Keratinocyte (primary cell): ENCODE data around the gene MFSD2A.
"Not testable (repeated sequence)": the region's sequence is repeated elsewhere in the genome, so short reads cannot be mapped to it uniquely, and the experiment has no call there.

Experiments
- CTCF ChIP-seq, 3 experiments: IDR thresholded peaks in 1 of 3; conservative IDR thresholded peaks in 1 of 3; optimal IDR thresholded peaks in 1 of 3; 2 replicates in 2 of 3; 3 replicates in 1 of 3; pipeline versions ENCODE3 to v1.5.1; 2011; ENCODE audit warnings: low read length in 3 of 3, mild to moderate bottlenecking in 3 of 3, moderate library complexity in 2 of 3, control low read depth in 1 of 3, inconsistent platforms in 1 of 3; ENCODE audit not compliant: insufficient read depth in 2 of 3; ENCODE audit errors: extremely low read depth in 1 of 3
- EZH2 ChIP-seq: IDR thresholded peaks from one replicate; pipeline ENCODE4 v1.6.1; 2012; ENCODE audit warnings: inconsistent platforms, mild to moderate bottlenecking, low read length, moderate library complexity

- TF ChIP-seq CTCF (optimal IDR thresholded peaks at IDR 0.05 in 1 of 3, IDR thresholded peaks at IDR 0.05 in 1 of 3, conservative IDR thresholded peaks at IDR 0.05 in 1 of 3; ENCODE audit: extremely low read depth in 1 of 3, insufficient read depth in 2 of 3, low read length in 3 of 3); EZH2: not testable (repeated sequence)
Observed at GRCh38 chr1:39913136-39913535, 41.8 kb upstream of the MFSD2A start.
